Suppressor macrophage treated with lipopolysaccharide for 1 hour (primary cell): Measurements from ENCODE around the gene SHANK3.
"Not testable (repeated sequence)": the region's sequence is repeated elsewhere in the genome, so short reads cannot be mapped to it uniquely, and the experiment has no call there.

ENCODE experiments used
- DNase-seq, 3 donors: peaks; one replicate each; pipeline ENCODE4 v3.0.0-alpha.2; 2020 to 2022

The SHANK3 gene

DNA sequence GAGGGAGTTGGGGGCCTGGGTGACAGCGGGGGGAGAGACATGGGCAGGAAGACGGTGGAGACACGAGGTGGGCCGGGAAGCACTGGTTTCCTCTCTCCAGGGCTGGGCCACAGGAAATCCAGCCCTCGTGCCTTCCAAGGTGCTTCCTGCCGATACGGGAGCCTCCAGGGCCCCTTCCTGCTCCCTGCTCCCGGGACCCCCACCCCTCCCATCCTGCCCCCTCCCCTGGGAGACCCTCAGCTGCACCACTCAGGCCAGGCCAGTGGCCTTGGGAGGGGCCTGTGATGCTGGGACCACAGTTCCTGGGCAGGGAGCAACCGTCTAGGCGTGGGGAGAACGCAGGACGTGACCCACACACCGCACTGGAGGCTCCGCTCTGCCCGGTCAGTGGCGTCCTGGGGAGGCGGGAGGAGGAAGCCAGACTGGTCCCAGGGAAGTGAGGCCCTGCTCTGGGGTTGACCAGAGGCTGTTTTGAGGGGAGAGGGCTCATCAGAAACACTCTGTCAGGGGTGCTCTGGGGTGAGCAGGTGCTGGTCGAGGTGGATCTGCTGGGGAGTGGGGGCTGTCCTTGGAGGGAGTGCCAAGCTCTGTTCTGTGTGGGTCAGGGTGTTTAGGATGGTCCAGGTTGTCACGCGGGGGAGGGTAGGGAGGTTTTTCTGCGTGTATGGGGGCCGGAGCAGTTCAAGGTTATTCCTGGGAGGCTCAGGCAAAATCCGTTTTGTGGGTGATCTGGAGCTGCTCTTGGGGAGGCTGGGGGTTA is at the start of gene SHANK3:
Gene SHANK3, plus strand, starts transcription at position 353 of the 760 bp plus-strand sequence.
- peak in 1 of 3 donors; percentile 34 for DNase-seq

DNA sequence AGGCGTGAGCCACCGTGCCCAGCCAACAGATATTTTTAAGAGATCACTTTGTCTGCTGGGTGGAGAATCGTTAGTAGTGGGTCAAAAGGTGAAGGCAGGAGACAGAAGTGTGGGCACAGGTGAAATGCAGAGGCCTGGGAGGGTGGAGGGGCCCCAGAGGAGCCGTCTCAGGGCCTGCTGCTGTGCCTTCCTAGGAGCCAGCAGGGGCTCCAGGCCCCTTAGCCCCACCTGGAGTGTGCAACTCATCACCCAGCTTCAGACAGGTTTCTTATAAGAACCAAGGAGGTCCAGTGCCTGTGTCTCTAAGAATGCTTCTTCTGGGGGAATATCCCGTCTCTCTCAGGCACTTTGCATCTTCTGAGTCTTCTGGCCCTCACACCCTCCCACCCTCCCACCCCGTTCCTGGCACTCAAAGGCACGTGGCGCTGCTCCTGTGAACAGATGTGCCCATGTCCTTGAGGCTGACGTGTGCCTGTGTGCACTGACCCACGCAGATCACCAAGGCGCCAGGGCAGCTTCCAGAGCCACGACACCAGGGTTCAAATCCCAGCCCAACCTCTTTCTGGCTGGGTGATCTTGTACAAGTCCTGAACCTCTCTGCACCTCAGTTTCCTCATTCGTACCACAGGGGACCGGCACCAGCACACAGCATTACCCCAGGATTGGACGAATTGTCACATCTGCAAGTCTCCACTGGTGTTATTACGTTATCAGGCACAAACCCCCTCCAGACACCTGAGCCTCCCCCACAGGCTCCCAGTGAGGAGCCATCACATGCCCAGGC is 48.1 kb upstream of the SHANK3 start:
- peak in 1 of 3 donors; percentile 12 for DNase-seq

DNA sequence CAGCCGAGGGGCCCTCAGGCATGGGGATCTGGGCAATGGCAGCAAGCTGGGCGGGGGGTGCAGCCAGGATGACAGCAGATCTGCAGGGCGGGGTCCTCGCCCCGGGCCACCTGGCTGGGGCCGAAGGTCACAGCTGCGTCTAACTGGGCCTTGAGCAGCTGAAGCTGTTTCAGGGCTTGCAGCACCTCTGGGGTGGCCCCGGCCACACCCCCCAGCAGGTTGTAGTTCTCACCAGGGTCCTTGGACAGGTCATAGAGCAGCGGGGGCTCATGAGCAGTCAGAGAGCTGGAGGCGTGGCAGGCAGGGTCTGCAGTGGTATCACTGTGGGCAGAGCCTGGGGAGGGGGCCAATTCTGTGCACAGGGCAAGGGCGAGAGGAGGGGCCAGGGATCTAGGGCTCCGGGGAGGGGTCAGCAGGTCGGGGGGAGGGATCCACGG is 47.5 kb upstream of the SHANK3 start:
- no peak for DNase-seq

DNA sequence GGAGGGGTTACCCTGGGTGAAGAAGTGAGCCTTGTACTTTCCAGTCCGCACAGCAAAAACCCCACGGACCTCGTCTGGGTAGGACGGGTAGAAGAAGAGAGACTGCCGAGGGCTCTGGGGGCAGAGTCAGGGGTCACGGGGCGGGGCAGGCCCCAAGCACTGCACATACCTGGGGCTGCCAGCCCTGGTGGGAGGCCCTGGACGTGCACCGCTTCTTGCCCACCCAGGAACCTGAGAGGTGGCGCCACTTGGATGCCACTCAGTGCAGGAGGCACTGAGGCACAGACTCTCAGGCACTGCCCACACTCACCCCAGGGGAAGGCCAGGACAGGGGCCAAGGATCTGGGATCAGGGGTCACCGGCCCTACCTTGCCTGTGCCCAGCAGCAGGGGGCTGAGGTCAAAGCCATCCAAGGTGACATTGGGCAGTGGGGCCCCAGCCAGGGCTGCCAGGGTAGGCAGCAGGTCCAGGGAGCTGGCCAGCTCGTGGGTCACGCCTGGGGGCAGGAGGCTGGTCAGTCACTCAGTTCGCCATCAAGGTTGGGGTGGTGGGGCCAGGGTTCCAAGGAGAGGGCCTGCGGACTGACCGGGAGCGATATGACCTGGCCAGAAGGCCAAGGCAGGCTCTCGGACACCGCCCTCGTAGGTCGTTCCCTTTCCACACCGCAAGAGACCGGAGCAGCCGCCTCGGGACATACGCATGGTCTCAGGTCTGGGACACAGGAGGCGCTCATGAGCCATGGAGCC is 46.9 kb upstream of the SHANK3 start:
- peak in 1 of 3 donors; percentile 10 for DNase-seq

DNA sequence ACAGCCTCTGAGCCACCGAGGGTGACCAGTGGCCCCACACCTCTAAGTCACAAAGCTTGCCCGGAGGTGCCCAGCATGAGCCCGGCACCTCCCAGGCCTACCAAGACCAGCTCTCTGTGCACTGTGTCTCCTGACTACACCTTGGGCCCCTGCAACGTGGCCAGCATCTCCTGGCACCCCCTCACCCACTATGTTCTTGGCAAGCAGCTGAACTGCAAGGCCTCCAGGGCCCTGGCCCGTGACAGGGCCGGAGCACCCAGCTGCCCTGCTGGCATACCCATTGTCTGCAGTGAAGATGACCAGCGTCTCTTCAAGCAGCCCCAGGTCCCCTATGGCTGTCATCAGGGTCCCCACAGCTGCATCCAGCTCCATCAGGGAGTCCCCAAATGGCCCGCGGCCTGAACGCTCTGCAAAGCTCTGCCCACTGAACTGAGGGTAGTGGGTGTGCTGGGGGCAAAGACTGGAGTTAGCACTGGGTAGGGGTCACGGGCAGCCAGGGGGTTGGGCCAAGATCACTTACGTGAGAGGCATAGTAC is 46.2 kb upstream of the SHANK3 start:
- peak in 1 of 3 donors; percentile 17 for DNase-seq

DNA sequence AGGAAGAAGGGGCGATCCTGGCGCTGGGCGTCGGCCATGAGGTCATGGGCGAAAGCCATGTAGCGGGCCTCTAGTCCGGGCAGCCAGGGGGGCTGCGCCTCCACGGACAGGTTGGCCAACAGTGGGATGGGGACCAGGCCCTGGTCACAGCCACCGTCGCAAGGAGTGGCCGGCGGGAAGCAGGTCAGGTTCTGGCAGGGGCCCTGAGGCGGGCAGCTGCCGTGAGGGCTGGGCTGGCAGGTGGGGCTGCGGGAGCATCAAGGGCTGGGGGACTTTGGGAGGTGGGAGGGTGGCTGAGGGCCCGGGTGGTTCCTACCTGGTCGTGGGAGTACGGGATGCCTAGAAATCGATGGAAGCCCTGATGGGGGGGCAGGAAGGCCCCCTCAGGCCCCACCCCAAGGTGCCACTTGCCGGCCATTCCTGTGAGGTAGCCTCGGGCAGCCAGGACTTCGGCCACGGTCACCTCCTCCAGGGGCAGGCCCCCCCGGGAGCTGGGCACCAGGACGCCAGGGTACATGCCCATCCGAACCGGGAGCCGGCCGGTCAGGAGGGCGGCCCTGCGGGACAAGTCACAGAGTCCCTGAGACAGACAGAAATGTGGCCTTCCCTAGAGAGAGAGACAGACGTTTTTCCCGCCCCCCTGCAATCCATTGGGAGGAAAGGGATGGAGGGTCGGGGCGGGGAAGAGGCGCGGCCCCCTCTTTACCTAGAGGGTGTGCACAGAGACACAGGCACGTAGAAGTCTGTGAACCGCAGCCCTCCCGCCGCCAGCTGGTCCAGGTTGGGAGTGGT is 45.6 kb upstream of the SHANK3 start:
- no peak for DNase-seq

DNA sequence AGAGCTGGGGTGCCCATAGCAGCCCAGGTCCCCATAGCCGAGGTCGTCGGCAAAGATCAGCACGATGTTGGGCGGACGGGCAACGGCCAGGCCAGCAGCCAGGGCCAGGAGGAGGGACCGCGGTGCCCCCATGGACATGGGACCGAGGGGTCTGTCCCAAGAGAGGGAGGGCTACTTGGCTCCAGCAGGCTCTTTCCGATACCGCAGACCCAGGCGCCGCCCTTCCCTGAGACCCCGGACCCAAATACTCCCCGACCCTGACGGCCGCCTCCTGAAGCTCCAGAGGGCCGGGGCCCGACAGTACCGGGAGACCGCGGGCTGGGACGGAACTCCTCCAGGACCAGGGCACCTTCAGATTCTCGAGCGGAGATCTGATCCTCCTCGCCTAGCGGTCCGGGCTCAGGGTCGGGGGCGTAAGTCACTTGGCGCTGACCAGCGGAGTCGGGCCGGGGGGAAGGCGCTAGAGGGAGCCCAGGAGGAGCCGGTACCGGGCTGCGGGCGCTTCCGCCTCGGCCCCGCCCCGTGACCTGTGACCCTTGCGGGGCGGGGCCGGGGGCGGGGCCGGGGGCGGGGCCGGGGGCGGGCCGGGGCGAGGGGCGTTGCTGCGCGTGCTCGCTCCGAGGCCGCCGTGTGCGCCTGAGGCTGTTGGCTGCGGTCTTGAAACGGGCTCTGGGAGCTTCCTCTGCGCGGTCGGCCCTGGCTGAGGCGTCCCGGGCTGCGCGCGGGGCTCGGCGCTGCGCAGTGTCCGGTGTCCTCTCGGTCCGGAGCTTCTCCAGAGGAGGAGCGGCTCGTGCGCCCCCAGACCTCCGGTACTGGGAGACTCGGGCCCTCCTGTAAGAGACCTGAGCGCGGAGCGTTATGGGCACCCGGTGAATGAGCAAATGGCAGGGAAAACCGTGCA is 44.7 kb upstream of the SHANK3 start, which contains the start of gene ARSA:
Gene ARSA, minus strand, starts transcription at position 511 of the 901 bp plus-strand sequence. Its CDS starts 373 bp downstream, at position 138.
- peak; percentile 91 to 95 (median 94) for DNase-seq

DNA sequence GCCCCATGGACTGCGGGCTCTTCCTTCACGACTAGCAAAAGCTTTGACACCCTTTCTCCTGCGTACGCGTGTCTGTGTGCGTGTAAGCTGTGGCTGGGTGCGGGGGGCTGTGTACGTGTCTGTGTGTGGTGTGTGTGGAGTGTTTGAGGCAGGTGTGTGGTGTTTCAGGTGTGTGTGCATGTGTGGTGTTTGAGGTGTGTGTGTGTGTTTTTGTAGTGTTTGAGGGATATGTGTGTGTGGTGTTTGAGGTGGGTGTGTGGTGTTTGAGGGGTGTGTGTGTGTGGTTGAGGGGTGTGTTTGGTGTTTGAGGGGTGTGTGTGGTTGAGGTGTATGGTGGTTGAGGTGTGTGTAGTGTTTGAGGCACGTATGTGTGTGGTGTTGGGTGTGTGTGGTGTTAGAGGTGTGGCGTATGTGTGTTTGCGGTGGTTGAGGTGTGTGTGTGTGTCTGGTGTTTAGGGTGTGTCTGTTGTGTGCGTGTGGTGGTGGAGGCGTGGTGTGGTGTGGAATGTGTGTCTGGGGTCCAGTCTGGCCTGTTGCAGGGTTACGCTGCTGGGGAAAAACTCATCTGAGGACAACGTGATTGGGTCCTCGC is 44.0 kb upstream of the SHANK3 start:
- peak in 1 of 3 donors; percentile 1 for DNase-seq

DNA sequence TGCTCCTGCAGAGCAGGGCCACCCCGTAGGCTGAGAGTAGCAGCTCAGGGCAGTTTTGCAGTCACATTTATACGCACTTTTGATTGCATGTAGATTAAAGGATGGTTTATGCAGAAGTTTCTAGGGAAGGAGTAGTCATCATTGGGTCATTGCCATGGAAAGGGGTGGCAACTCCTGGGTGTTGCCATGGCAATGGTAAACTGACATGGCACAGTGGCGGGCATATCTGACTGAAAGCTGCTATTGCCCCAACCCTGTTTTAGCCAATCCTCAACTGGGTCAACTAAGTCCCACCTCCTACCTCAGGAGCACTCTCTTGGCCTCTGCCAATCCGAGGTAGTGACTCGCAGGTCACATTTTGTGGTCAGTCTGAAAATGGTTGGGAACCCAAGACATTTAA is 42.2 kb upstream of the SHANK3 start:
- peak; percentile 12 to 39 (median 13) for DNase-seq

DNA sequence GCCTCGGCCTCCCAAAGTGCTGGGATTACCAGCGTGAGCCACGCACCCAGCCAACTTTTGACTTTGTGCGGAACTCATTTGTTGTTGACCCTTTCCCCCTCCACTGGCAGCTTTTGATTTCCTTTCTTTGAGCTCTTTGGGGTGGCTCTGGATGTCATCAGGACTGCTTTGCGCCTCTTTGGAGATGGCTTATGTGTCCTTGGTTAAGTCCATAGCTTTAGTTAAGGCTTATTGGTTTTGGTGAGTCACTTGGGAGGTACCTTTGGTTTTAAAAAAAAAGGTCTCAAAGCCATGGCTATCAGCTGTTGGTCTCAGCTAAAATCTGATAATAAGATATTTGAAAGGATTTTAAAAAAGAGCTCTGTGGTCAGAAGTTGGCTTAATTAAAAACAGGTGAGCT is 39.5 kb upstream of the SHANK3 start:
- DNase-seq = no peak

DNA sequence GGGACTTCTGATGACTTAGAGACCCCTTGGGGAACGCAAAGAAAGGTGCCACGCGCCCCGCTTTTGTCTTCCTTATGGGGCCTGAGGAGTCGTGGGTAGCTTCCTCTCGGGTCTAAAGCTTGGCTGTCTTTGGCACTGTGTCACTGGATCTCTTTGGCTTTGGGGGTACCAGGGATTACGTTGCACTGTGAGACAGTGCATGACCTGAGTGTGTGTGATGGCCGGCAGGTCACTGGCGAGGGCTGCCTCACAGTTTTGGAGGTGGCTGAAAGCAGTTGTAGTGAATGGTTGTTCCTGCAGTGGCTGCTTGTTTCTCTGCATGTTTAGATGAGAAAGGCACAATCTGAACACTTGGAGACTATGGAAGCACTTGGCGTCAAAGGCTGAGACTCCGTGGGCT is 38.9 kb upstream of the SHANK3 start:
- no peak for DNase-seq

DNA sequence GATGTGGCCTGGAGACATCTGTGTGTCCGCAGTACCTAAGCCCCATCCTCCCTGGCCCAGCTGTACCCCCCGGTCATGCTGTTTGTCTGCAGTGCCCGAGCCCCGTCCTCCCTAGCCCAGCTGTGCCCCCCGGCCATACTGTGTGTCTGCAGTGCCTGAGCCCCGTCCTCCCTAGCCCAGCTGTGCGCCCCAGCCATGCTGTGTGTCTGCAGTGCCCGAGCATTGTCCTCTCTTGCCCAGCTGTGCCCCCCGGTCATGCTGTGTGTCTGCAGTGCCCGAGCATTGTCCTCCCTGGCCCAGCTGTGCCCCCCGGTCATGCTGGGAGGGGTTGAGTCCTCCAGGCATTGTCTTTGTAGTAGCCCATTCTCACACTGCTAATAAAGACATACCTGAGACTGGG is 37.0 kb upstream of the SHANK3 start:
- no peak for DNase-seq

DNA sequence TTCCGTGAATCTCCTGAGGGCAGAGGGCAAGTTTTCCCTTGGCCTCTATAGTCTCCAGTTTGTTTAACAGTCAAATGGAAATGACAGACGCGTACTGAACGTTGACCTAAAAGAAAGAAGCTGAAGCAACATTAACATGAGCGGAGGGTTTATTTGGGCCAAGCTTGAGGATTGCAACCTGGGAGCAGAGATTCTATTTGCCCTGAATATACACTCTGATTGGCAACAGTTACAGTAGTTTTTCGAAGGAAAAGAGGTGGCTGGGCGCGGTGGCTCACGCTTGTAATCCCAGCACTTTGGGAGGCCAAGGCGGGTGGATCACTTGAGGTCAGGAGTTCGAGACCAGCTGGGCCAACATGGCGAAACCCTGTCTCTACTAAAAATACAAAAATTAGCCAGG is 32.3 kb upstream of the SHANK3 start:
- DNase-seq = not testable (repeated sequence)

DNA sequence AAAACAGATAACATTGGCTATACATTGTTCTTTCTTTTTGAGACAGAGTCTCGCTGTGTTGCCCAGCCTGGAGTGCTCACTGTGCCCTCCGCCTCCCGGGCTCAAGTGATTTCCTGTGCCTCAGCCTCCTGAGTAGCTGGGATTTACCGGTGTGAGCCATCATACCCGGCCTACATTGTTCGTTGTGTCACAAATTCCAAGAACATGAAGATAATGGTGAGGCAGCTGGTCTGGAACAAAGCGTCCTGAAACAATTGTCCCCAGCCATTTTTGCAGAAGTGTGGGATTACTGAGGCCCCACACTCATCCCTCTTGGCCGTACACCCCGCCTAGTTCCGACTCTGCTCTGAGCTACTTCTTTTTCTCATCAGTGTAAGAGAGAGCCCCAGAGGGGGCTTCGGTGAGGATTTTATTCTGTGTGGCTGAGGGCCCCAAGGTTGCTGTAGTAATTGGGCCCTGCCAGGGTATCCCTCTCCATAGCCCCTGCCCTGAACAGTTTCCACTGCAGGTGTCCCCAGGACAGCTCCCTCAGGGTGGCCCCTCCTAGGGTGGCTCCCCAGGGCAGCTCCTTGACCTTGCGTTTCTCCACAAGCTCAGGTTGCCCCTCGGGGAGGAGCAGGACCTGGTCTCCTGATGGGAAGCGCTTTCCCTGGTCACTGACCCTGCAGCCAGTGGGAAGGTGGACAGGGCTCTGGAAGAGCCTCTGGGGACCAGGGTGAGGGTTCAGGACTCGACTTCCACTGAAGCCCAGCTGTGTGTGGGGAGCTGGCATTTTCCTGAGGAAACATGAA is 31.6 kb upstream of the SHANK3 start:
- no peak for DNase-seq

DNA sequence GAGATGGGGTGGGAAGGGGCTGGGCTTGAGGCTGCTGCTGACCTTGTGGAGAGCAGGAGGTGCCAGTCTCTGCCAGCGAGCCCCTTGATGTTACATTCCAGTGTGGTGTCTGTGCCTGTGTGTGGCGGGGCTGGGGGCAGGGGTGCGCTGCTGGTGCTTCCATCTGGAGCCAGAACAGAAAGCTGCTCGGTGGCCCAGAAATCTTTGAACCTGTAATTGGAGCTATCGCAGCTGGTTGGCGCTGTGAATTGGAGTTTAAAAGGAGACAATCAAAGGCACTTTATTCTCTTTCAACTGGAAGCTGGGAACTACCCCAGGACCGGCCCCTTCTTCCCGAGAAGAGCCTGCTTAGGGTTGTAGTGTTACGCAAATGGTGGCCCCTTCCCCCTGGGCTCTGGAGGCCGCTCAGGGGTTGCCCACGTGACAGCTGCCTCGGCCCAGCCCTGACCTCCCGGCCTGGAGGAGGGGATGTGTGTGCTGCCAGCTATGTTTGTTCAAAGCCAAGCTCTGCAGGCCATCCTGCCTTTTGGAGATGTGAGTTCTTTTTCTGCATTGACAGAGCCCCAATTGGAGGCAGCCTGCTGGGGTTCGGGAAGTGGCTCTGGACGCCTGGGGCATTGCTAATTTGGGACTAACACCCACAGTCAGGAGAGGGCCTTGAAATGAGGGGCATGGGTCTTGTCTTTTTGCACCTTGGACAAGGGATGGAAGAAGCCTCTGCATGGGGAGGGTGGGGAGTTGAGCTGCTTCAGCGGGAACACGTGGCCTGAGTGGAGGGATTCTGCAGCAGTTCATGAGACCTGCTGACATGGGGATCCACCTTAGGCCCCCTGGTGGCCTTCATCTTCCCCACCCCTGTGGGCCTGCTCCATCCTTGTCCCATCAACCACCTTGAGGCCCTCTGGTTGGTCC is 30.7 kb upstream of the SHANK3 start:
- DNase-seq = peak in 1 of 3 donors; percentile 15

DNA sequence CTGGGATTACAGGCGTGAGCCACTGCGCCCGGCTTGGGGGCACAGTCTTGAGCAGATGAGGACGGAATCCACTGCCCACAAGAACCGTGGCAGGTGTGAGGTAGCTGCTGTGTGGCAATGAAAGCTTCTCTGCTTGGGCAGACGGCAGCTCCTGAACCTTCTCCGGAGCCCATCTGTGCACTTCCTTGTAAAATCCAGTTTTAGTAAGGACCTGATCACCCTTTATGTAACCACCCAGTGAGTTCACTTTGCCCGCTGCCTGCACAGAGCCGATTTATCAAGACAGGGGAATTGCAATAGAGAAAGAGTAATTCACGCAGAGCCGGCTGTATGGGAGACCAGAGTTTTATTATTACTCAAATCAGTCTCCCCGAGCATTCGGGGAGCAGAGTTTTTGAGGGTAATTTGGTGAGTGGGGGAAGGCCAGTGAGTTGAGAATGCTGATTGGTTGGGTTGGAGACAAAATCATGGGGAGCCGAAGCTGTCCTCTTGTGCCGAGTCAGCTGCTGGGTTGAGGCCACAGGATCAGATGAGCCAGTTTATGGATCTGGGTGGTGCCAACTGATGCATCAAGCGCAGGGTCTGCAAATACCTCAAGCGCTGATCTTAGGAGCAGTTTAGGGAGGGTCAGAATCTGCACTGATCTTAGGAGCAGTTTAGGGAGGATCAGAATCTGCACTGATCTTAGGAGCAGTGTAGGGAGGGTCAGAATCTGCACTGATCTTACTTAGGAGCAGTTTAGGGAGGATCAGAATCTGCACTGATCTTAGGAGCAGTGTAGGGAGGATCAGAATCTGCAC is 29.4 kb upstream of the SHANK3 start:
- not testable (repeated sequence) for DNase-seq

DNA sequence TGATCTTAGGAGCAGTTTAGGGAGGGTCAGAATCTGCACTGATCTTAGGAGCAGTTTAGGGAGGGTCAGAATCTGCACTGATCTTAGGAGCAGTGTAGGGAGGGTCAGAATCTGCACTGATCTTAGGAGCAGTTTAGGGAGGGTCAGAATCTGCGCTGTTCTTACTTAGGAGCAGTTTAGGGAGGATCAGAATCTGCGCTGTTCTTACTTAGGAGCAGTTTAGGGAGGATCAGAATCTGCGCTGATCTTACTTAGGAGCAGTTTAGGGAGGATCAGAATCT is 28.9 kb upstream of the SHANK3 start:
- DNase-seq = not testable (repeated sequence)

DNA sequence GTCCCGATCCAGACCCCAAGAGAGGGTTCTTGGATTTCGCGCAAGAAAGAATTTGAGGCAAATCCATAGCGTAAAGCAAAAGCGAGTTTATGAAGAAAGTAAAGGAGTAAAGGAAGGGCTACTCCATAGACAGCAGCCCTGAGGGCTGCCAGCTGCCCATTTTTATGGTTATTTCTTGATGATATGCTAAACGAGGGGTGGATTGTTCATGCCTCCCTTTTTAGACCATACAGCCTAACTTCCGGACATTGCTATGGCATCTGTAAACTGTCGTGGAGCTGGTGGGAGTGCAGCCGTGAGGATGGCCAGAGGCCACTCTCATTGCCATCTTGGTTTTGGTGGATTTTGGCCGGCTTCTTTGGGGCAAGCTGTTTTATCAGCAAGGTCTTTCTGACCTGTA is 19.4 kb upstream of the SHANK3 start:
- no peak for DNase-seq
